HepG2 (cell line): ENCODE data around the gene AHCY. TPM values are rescaled to one million over a fixed set of nuclear protein-coding genes. Genes with fewer than 3 reads are reported as not detected.
A peak's percentile ranks its signal among the peaks of the same experiment; 100 is the strongest.

ENCODE experiments used
- HOXA9 ChIP-seq: sonication (generic); formaldehyde crosslinking; IDR thresholded peaks from 2 replicates; pipeline ENCODE4 v1.8.1; 2022; ENCODE audit warnings: missing genetic modification reagents, mild to moderate bottlenecking, moderate library complexity, borderline replicate concordance
- PPARG ChIP-seq: conservative IDR thresholded peaks from 2 replicates; pipeline ENCODE4 v1.6.1; 2016; ENCODE audit warnings: missing biosample characterization, missing genetic modification reagents
- RFX5 ChIP-seq: IDR thresholded peaks from 2 replicates; pipeline ENCODE4 v1.6.1; 2011; ENCODE audit warnings: low read depth, low read length, improper control_type of control experiment
- SP5 ChIP-seq: IDR thresholded peaks from 2 replicates; pipeline ENCODE4 v1.6.1; 2016; ENCODE audit warnings: low read depth, borderline replicate concordance
- ZNF605 ChIP-seq: sonication (generic); formaldehyde crosslinking; IDR thresholded peaks from 2 replicates; pipeline ENCODE4 v1.8.0; 2022; ENCODE audit warnings: mild to moderate bottlenecking, missing genetic modification reagents
- polyA plus RNA-seq, 8 experiments: library from polyadenylated mRNA; depleted of rRNA in 3 of 8; stranded (reverse) in 7 of 8; unstranded in 1 of 8; fragments of >200 nt; fragmentation: Illumina TruSeq in 4 of 8; extraction: Trizol in 4 of 8; gene quantifications; 2 replicates each; pipeline versions ENCODE4 v1.2.1 to v1.2.3, GENCODE V29; 2011 to 2016; ENCODE audit warnings: low read depth in 4 of 8, missing spikeins in 1 of 8, mixed read lengths in 1 of 8; ENCODE audit not compliant: insufficient read depth in 1 of 8
- total RNA-seq, 5 experiments: library from RNA; depleted of rRNA; stranded (reverse); fragments of >200 nt; fragmentation: Illumina TruSeq; extraction: Trizol; gene quantifications; 2 replicates each; pipeline ENCODE4 v1.2.3, GENCODE V29; 2016; ENCODE audit warnings: low read depth in 1 of 5
- TF ChIP-seq, protein P1 (sequence below): sonication (generic); formaldehyde crosslinking; IDR thresholded peaks from 2 replicates; pipeline ENCODE4; 2020; ENCODE audit warnings: missing genetic modification reagents, mild to moderate bottlenecking, borderline replicate concordance
- TF ChIP-seq, protein P2 (sequence below): IDR thresholded peaks from 2 replicates; pipeline ENCODE4 v1.6.1; 2016; ENCODE audit warnings: low read depth, borderline replicate concordance
- TF ChIP-seq, protein P3 (sequence below): IDR thresholded peaks from 2 replicates; pipeline ENCODE4 v1.6.1; 2012; ENCODE audit warnings: low read depth, low read length, improper control_type of control experiment
- TF ChIP-seq, protein P4 (sequence below): sonication (generic); formaldehyde crosslinking; IDR thresholded peaks from 2 replicates; pipeline ENCODE4 v1.9.0; 2021; ENCODE audit warnings: missing genetic modification reagents, mild to moderate bottlenecking, borderline replicate concordance
- TF ChIP-seq, protein P5 (sequence below): sonication (generic); formaldehyde crosslinking; conservative IDR thresholded peaks from 2 replicates; pipeline ENCODE4 v1.8.0; 2022; ENCODE audit warnings: mild to moderate bottlenecking, moderate library complexity, missing genetic modification reagents
- TF ChIP-seq, protein P6 (sequence below): IDR thresholded peaks from 2 replicates; pipeline ENCODE4 v1.6.1; 2016; ENCODE audit warnings: missing genetic modification reagents, missing compliant biosample characterization
- TF ChIP-seq, protein P7 (sequence below): sonication (generic); formaldehyde crosslinking; conservative IDR thresholded peaks from 2 replicates; pipeline ENCODE4 v1.4.0; 2020; ENCODE audit warnings: mild to moderate bottlenecking, missing genetic modification reagents, moderate library complexity
- TF ChIP-seq, protein P8 (sequence below): sonication (generic); formaldehyde crosslinking; IDR thresholded peaks from 2 replicates; pipeline ENCODE4 v1.4.0; 2020; ENCODE audit warnings: missing genetic modification reagents

Gene AHCY
- total and polyA plus RNA-seq, 2 of the 13 experiments (the other 11 are each of a cell fraction or from before 2014, with no cell fraction given) = 407 to 419 TPM

DNA sequence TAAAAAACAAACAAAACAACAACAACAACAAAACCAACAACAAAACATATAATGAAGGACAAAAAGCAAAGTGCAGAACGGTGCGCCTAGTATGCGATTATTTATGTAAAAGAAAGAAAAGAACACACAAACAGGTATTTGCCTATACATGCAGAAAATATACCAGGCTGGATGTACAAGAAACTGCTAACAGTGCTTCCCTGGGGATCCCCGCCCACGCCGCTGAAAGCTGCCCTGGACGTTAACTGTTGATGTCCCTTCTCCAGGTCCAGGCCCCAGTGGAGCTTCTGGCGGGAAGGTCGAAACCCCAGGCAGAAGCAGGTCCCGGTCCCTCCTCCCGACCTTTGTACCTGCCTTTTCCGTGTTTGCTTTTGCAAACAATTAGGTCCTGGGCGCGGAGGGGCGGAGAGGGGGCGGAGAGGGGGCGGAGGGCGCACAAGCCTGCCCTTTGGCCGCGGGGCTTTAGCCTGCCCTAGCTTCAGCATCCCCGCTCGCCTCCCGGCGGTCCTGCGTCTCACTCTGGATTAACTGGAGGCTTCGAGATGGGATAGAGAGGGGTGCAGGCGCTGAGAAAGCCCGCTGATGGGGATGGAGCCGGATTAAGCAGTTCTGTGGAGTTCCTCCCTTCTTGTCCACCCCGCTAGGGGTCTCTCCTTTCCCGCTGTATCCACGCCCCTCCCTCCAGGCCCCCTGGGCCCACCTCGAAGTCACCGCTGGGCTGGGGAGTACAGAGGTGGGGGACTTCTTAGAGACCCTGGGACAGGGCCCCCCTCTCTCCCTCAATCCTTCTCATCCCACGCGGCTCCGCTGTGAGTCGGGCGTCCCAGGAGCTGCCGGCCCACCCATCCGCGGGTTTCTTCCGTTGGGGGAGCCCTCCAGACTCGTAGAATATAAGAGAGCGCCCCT lies 8.2 kb upstream of the AHCY start (continued):
- TF ChIP-seq, protein P1, sequence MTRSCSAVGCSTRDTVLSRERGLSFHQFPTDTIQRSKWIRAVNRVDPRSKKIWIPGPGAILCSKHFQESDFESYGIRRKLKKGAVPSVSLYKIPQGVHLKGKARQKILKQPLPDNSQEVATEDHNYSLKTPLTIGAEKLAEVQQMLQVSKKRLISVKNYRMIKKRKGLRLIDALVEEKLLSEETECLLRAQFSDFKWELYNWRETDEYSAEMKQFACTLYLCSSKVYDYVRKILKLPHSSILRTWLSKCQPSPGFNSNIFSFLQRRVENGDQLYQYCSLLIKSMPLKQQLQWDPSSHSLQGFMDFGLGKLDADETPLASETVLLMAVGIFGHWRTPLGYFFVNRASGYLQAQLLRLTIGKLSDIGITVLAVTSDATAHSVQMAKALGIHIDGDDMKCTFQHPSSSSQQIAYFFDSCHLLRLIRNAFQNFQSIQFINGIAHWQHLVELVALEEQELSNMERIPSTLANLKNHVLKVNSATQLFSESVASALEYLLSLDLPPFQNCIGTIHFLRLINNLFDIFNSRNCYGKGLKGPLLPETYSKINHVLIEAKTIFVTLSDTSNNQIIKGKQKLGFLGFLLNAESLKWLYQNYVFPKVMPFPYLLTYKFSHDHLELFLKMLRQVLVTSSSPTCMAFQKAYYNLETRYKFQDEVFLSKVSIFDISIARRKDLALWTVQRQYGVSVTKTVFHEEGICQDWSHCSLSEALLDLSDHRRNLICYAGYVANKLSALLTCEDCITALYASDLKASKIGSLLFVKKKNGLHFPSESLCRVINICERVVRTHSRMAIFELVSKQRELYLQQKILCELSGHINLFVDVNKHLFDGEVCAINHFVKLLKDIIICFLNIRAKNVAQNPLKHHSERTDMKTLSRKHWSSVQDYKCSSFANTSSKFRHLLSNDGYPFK (CRISPR knock-in tag) = peak; percentile 71; the same call in 1 of the 2 replicates
- TF ChIP-seq, protein P2, sequence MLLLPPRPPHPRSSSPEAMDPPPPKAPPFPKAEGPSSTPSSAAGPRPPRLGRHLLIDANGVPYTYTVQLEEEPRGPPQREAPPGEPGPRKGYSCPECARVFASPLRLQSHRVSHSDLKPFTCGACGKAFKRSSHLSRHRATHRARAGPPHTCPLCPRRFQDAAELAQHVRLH (CRISPR knock-in tag) = peak; percentile 89
- TF ChIP-seq, protein P3, sequence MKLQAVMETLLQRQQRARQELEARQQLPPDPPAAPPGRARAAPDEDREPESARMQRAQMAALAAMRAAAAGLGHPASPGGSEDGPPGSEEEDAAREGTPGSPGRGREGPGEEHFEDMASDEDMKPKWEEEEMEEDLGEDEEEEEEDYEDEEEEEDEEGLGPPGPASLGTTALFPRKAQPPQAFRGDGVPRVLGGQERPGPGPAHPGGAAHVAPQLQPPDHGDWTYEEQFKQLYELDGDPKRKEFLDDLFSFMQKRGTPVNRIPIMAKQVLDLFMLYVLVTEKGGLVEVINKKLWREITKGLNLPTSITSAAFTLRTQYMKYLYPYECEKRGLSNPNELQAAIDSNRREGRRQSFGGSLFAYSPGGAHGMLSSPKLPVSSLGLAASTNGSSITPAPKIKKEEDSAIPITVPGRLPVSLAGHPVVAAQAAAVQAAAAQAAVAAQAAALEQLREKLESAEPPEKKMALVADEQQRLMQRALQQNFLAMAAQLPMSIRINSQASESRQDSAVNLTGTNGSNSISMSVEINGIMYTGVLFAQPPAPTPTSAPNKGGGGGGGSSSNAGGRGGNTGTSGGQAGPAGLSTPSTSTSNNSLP = peak; percentile 72; the same call in 1 of the 2 replicates
- TF ChIP-seq, protein P4, sequence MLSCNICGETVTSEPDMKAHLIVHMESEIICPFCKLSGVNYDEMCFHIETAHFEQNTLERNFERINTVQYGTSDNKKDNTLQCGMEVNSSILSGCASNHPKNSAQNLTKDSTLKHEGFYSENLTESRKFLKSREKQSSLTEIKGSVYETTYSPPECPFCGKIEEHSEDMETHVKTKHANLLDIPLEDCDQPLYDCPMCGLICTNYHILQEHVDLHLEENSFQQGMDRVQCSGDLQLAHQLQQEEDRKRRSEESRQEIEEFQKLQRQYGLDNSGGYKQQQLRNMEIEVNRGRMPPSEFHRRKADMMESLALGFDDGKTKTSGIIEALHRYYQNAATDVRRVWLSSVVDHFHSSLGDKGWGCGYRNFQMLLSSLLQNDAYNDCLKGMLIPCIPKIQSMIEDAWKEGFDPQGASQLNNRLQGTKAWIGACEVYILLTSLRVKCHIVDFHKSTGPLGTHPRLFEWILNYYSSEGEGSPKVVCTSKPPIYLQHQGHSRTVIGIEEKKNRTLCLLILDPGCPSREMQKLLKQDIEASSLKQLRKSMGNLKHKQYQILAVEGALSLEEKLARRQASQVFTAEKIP (CRISPR knock-in tag) = no peak
- TF ChIP-seq SP5 (CRISPR knock-in tag) (peak; percentile 100), RFX5 (no peak), HOXA9 (CRISPR knock-in tag) (peak; percentile 67; the same call in 1 of the 2 replicates), PPARG (CRISPR knock-in tag) (peak; percentile 93), ZNF605 (peak; percentile 66)
- TF ChIP-seq, protein P5, sequence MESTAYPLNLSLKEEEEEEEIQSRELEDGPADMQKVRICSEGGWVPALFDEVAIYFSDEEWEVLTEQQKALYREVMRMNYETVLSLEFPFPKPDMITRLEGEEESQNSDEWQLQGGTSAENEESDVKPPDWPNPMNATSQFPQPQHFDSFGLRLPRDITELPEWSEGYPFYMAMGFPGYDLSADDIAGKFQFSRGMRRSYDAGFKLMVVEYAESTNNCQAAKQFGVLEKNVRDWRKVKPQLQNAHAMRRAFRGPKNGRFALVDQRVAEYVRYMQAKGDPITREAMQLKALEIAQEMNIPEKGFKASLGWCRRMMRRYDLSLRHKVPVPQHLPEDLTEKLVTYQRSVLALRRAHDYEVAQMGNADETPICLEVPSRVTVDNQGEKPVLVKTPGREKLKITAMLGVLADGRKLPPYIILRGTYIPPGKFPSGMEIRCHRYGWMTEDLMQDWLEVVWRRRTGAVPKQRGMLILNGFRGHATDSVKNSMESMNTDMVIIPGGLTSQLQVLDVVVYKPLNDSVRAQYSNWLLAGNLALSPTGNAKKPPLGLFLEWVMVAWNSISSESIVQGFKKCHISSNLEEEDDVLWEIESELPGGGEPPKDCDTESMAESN (CRISPR knock-in tag) = peak; percentile 95
- TF ChIP-seq, protein P6, sequence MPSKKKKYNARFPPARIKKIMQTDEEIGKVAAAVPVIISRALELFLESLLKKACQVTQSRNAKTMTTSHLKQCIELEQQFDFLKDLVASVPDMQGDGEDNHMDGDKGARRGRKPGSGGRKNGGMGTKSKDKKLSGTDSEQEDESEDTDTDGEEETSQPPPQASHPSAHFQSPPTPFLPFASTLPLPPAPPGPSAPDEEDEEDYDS = peak; percentile 84
- TF ChIP-seq, protein P7, sequence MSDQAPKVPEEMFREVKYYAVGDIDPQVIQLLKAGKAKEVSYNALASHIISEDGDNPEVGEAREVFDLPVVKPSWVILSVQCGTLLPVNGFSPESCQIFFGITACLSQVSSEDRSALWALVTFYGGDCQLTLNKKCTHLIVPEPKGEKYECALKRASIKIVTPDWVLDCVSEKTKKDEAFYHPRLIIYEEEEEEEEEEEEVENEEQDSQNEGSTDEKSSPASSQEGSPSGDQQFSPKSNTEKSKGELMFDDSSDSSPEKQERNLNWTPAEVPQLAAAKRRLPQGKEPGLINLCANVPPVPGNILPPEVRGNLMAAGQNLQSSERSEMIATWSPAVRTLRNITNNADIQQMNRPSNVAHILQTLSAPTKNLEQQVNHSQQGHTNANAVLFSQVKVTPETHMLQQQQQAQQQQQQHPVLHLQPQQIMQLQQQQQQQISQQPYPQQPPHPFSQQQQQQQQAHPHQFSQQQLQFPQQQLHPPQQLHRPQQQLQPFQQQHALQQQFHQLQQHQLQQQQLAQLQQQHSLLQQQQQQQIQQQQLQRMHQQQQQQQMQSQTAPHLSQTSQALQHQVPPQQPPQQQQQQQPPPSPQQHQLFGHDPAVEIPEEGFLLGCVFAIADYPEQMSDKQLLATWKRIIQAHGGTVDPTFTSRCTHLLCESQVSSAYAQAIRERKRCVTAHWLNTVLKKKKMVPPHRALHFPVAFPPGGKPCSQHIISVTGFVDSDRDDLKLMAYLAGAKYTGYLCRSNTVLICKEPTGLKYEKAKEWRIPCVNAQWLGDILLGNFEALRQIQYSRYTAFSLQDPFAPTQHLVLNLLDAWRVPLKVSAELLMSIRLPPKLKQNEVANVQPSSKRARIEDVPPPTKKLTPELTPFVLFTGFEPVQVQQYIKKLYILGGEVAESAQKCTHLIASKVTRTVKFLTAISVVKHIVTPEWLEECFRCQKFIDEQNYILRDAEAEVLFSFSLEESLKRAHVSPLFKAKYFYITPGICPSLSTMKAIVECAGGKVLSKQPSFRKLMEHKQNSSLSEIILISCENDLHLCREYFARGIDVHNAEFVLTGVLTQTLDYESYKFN (CRISPR knock-in tag) = peak; percentile 99
- TF ChIP-seq, protein P8, sequence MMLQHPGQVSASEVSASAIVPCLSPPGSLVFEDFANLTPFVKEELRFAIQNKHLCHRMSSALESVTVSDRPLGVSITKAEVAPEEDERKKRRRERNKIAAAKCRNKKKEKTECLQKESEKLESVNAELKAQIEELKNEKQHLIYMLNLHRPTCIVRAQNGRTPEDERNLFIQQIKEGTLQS = peak; percentile 49; the same call in 1 of the 2 replicates
